Measurements from ENCODE around the gene PTGIS.

PTGIS gene

DNA sequence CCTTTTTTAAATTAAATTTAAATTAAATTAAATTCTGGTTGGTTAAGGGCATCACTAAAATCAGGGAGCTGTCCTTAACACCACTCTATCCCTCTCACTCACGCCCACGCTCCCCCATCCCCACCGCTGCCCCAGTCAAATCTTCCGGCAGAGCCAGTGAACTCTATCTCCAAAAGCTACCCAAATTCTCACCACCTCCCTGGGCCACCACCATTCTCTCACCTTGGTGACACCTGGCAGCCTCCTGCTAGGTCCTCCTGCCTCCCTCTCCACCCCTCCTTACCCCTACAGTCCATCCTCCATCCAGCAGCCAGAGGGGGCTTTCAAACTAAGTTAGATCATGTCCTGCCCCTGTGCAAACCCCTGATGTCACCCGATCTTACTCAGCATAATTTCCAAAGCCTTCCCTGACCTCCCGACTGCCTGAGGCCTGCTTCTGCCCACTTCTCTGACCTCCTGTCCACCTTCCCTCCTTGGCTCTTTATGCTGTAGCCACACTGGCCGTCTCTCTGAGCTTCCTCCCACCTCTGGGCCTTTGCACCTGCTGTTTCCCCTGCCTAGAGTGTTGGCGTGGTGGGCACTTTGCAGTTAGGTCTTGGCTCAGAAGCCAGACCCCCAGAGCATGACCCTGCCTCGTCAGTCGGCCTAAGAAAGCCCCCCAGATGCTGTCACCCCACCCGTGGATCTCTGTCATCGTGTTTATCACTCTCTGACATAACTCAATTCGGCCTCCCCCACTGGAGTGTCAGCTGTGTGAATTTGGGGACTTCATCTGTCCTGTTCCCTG lies 24.7 kb downstream of the PTGIS start:
- H2AFZ ChIP-seq (ENCODE audit: low read depth, low read length) = no peak overlapping the region
- H3K4me2 ChIP-seq (ENCODE audit: low read length, poor library complexity, severe bottlenecking) = no peak overlapping the region
- H3K4ac ChIP-seq (ENCODE audit: low read depth in 1 of 2, low read length in 2 of 2) = no peak overlapping the region
- H3K4me1 ChIP-seq (ENCODE audit: control insufficient read depth, insufficient read depth, low read depth, low read length) = no peaks in the 10 kb centered on the region
- H3K9ac ChIP-seq (ENCODE audit: low read length) = peak overlapping the region; percentile 10
- no peak for DNase-seq
- H2BK5ac ChIP-seq (ENCODE audit: low read depth, low read length, poor library complexity, severe bottlenecking) = no peak overlapping the region
- no peak overlapping the region for H2BK12ac ChIP-seq (ENCODE audit: low read length in 2 of 2)
- WGBS = 85% methylated on average over 13 of the region's 13 CpGs
- no peak overlapping the region for H3K18ac ChIP-seq (ENCODE audit: low read depth in 1 of 2, low read length in 2 of 2)
- H2AK5ac ChIP-seq (ENCODE audit: low read length, severe bottlenecking) = no peak overlapping the region
- H3K9me3 ChIP-seq (ENCODE audit: control insufficient read depth, low read length) = peaks cover 3% of the 10 kb centered on the region
- H3K23ac ChIP-seq (ENCODE audit: low read length in 2 of 2) = no peak overlapping the region
- H4K8ac ChIP-seq (ENCODE audit: low read length) = no peak overlapping the region
- no peaks in the 10 kb centered on the region for H3K79me1 ChIP-seq (replicated peaks; ENCODE audit: low read length, poor library complexity, severe bottlenecking)
- H2BK120ac ChIP-seq (ENCODE audit: low read depth, low read length) = no peak overlapping the region
- H3K27ac ChIP-seq (ENCODE audit: low read length, poor library complexity, severe bottlenecking) = no peak overlapping the region
- no peak overlapping the region for H3K4me3 ChIP-seq (ENCODE audit: insufficient read depth in 1 of 2, low read depth in 1 of 2, low read length in 2 of 2)
- no peaks in the 10 kb centered on the region for H3K27me3 ChIP-seq (ENCODE audit: control insufficient read depth in 1 of 2, insufficient read depth in 1 of 2, low read length in 2 of 2)
- H3K14ac ChIP-seq (ENCODE audit: low read length in 2 of 2) = no peak overlapping the region
- H4K91ac ChIP-seq (ENCODE audit: low read length) = no peak overlapping the region
- peaks cover 66 to 98% of the 10 kb centered on the region in 2 experiments for H3K36me3 ChIP-seq (ENCODE audit: control insufficient read depth in 1 of 2, insufficient read depth in 2 of 2, low read depth in 1 of 2, low read length in 2 of 2)
- H2BK15ac ChIP-seq (ENCODE audit: low read depth, poor library complexity, severe bottlenecking) = no peak overlapping the region

DNA sequence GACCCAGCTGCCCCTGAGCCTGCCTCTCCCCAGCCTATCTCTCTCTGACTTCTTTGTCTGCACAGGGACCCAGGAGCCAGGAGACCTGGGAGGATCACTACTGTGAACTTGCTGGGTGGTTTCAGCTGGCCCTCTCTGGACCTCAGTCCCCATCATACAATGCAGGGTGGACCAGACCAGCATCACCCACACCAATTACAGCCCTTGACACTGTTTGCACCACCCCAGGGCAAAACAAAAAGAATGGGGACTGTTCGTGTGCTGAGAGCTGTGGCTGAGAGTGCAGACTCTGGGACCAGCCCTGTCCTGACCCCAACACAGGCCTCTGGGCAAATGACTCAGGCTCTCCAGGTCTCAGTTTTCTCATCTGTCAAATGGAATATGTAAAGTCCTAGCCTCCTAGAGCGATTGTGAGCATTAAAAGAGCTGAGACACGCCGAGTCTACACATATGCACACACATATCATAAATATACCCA lies 25.4 kb downstream of the PTGIS start:
- no peak overlapping the region for H3K23ac ChIP-seq (ENCODE audit: low read length in 2 of 2)
- no peak overlapping the region for H3K4me2 ChIP-seq (ENCODE audit: low read length, poor library complexity, severe bottlenecking)
- H3K9ac ChIP-seq (ENCODE audit: low read length) = peak overlapping the region; percentile 33
- WGBS = 74% methylated on average over 3 of the region's 4 CpGs
- H3K4ac ChIP-seq (ENCODE audit: low read depth in 1 of 2, low read length in 2 of 2) = no peak overlapping the region
- H3K9me3 ChIP-seq (ENCODE audit: control insufficient read depth, low read length) = peaks cover 3% of the 10 kb centered on the region
- no peak overlapping the region for H4K91ac ChIP-seq (ENCODE audit: low read length)
- no peak for DNase-seq
- no peaks in the 10 kb centered on the region for H3K4me1 ChIP-seq (ENCODE audit: control insufficient read depth, insufficient read depth, low read depth, low read length)
- no peak overlapping the region for H3K27ac ChIP-seq (ENCODE audit: low read length, poor library complexity, severe bottlenecking)
- no peak overlapping the region for H4K8ac ChIP-seq (ENCODE audit: low read length)
- no peak overlapping the region for H2BK5ac ChIP-seq (ENCODE audit: low read depth, low read length, poor library complexity, severe bottlenecking)
- H3K79me1 ChIP-seq (replicated peaks; ENCODE audit: low read length, poor library complexity, severe bottlenecking) = no peaks in the 10 kb centered on the region
- no peak overlapping the region for H2BK12ac ChIP-seq (ENCODE audit: low read length in 2 of 2)
- H2BK120ac ChIP-seq (ENCODE audit: low read depth, low read length) = no peak overlapping the region
- no peak overlapping the region for H2BK15ac ChIP-seq (ENCODE audit: low read depth, poor library complexity, severe bottlenecking)
- H3K14ac ChIP-seq (ENCODE audit: low read length in 2 of 2) = no peak overlapping the region
- H3K27me3 ChIP-seq (ENCODE audit: control insufficient read depth in 1 of 2, insufficient read depth in 1 of 2, low read length in 2 of 2) = no peaks in the 10 kb centered on the region
- H3K36me3 ChIP-seq (ENCODE audit: control insufficient read depth in 1 of 2, insufficient read depth in 2 of 2, low read depth in 1 of 2, low read length in 2 of 2) = peaks cover 62 to 98% of the 10 kb centered on the region in 2 experiments
- H2AFZ ChIP-seq (ENCODE audit: low read depth, low read length) = no peak overlapping the region
- H3K4me3 ChIP-seq (ENCODE audit: insufficient read depth in 1 of 2, low read depth in 1 of 2, low read length in 2 of 2) = no peak overlapping the region
- no peak overlapping the region for H2AK5ac ChIP-seq (ENCODE audit: low read length, severe bottlenecking)
- no peak overlapping the region for H3K18ac ChIP-seq (ENCODE audit: low read depth in 1 of 2, low read length in 2 of 2)

DNA sequence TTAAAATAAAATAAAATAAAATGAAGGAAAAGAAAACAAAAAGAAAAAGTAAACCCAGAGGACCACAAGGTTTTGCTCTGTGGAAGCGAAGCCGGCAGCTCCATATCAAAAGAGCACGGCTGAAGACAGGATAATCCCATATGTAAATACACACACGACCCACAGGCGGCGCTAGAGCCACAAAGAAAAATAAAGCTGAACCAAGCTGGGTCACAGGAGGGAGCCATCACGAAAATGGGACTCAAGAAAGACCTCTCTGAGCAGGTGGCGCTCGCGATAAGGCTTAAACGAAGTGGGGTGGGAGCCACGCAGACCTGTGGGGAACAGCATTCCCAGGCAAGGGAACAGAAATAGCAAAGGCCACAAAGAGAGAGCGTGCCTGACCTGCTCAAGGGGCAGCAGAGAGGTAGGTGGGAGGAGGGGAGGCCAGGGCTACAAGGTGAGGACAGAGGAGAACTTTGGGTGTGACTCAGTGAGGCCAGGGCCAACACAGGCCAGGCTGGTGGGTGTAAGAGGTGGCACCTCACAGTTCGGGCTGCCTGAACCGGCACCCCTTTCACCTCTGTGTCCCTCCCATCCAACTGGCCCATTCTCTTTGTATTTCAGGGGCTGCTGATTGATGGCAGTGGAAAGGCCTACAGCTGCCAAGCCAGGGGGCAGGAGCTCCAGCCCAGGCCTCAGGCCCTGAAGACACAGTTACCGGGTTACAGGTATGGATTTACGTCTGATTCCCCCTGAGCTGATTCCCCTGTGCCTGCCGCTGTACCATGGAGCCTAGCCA lies 26.0 kb downstream of the PTGIS start:
- Histone ChIP-seq H3K27me3 (ENCODE audit: control insufficient read depth in 1 of 2, insufficient read depth in 1 of 2, low read length in 2 of 2) (no peaks in the 10 kb centered on the region), H2BK12ac (ENCODE audit: low read length in 2 of 2) (no peak overlapping the region), H2BK120ac (ENCODE audit: low read depth, low read length) (no peak overlapping the region), H3K9me3 (ENCODE audit: control insufficient read depth, low read length) (peaks cover 3% of the 10 kb centered on the region), H3K4me2 (ENCODE audit: low read length, poor library complexity, severe bottlenecking) (no peak overlapping the region), H4K8ac (ENCODE audit: low read length) (no peak overlapping the region), H2AK5ac (ENCODE audit: low read length, severe bottlenecking) (no peak overlapping the region), H3K23ac (ENCODE audit: low read length in 2 of 2) (no peak overlapping the region), H2BK15ac (ENCODE audit: low read depth, poor library complexity, severe bottlenecking) (no peak overlapping the region), H3K36me3 (ENCODE audit: control insufficient read depth in 1 of 2, insufficient read depth in 2 of 2, low read depth in 1 of 2, low read length in 2 of 2) (peaks cover 64 to 99% of the 10 kb centered on the region in 2 experiments), H4K91ac (ENCODE audit: low read length) (no peak overlapping the region), H3K4me3 (ENCODE audit: insufficient read depth in 1 of 2, low read depth in 1 of 2, low read length in 2 of 2) (no peak overlapping the region), H2AFZ (ENCODE audit: low read depth, low read length) (no peak overlapping the region), H2BK5ac (ENCODE audit: low read depth, low read length, poor library complexity, severe bottlenecking) (no peak overlapping the region), H3K27ac (ENCODE audit: low read length, poor library complexity, severe bottlenecking) (no peak overlapping the region), H3K9ac (ENCODE audit: low read length) (peak overlapping the region; percentile 33), H3K14ac (ENCODE audit: low read length in 2 of 2) (no peak overlapping the region), H3K4me1 (ENCODE audit: control insufficient read depth, insufficient read depth, low read depth, low read length) (no peaks in the 10 kb centered on the region), H3K4ac (ENCODE audit: low read depth in 1 of 2, low read length in 2 of 2) (no peak overlapping the region), H3K79me1 (replicated peaks; ENCODE audit: low read length, poor library complexity, severe bottlenecking) (no peaks in the 10 kb centered on the region), H3K18ac (ENCODE audit: low read depth in 1 of 2, low read length in 2 of 2) (no peak overlapping the region)
- 62% methylated on average over 18 of the region's 18 CpGs for WGBS
- DNase-seq = peak; percentile 61

Measured in mesenchymal stem cell (in vitro differentiated cells and primary cell).